IPS-18c (cell line): ENCODE data around the gene DENND11.

Source experiments
- H3K4me3 ChIP-seq: 2 replicates; pipeline ENCODE4 v1.7.0; 2013; ENCODE audit warnings: low read depth, mild to moderate bottlenecking, low read length, moderate library complexity; ENCODE audit not compliant: insufficient read depth
- H3K9me3 ChIP-seq: one replicate; pipeline ENCODE4 v1.6.1; 2013; ENCODE audit warnings: mild to moderate bottlenecking, low read length, moderate library complexity; ENCODE audit not compliant: control insufficient read depth, insufficient read depth

The DENND11 gene

DNA sequence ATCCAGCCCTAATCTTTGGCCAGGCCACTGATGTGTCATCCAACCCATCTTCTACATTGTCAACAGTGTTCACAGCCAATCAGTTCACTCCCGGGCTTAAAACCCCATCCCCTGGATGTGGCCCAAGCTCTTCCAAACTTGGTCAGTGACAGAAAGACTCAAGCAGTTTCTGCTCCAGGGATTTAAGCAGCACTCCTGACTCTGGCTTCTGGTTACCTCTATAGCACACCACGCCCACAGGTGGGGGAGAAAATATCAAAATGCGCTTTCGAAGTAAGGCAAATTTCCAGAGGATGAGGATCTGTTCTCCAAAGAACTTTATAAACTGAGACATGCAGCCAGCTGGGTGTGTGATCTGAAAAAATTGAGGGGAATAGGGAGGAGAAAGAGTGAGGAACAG is 35.9 kb downstream of the DENND11 start:
- H3K4me3 ChIP-seq = no peak overlapping the region
- H3K9me3 ChIP-seq = no peaks in the 10 kb centered on the region

DNA sequence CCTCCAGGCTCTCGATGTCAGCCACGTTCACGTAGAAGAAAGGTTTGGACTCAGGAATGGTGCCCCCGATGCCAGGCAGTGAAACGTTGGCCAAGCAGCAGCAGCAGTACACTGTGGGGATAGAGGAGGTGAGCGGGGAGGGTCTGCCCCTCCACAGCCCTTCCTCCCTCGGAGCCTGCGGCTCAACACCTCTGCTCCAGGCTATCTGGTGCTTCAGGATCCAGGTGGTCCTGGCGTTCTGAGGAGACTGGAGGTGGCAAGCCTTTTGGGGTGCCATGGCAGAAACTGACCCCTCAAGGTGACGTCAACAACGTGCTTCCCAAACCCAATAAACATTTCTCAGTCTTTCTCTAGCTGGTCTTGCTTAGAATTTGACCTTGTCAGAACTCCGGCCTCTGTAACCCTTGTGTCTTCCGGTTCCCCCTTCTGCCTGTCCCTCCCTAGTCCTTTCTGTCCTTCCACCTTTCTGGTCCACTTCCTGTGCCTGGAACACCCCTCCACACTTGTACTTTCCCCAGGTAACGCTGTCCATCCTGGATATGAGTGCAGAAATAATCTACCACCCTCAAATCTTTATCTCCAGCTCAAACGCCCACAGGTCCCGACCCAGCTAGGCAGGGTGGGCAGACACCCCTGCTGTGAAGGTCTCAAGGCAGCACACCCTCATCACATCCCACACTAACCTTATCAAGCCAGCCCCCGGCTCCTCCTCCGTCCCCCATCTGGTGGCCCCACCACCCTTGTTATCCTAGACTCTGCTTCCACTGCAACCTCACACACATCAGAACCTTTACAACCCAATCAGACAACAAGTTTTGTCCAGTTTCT is 36.5 kb downstream of the DENND11 start:
- Histone ChIP-seq H3K4me3 (no peak overlapping the region), H3K9me3 (no peaks in the 10 kb centered on the region)

DNA sequence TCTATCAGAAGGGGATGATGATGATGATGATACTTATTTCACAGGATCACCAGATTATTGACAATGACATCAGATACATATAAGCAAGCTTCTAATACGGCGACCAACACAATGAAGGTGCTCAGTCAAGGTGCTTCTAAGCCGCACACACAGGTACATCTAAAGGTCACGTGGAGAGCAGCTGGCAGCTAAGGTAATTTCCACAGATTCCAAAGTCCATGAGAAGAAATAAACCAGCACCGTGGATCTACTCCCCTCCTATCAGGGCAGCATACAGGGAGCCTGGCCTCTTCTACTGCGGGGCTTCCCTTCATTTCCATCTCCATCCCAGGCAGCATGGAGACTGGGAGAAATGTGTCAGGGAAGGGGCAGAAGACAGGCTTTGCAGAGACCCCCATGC is 37.5 kb downstream of the DENND11 start:
- H3K9me3 ChIP-seq = no peaks in the 10 kb centered on the region
- no peak overlapping the region for H3K4me3 ChIP-seq

DNA sequence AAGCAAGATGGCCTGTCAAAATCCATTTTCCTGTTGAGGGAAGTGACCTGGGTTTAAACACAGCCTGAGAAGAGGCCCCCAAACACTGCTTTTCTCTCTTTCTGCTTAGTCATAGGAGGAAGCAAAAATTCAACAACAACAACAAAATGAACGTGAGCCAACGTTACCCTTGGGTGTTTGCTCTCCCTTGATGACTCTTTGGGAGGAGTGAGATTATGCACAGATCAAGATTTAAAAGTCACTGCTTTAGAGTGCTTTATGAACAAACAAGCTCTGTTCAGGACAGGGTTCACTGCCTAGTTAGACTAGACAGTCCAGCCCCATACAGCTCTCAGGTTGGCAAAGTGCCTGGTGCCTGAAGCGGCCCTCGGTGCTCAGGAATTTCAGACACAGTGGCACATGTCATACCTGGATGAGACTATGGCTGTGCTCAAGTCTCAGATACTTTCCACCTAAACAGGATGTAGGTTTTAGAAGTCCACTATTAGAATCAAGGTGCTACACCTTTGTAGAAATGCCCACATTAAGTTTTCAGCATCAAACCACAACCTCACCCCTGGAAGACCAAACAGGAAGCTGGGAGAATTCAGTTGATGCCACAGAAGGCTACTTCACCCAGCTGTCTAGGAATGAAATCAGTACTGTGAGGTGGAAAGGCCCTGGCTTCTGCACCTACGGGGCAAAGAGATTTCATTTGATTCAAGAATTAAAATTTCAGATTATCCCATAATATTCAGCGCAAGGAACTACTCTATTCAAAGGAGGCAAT is 38.7 kb downstream of the DENND11 start:
- Histone ChIP-seq H3K4me3 (no peak overlapping the region), H3K9me3 (no peaks in the 10 kb centered on the region)

DNA sequence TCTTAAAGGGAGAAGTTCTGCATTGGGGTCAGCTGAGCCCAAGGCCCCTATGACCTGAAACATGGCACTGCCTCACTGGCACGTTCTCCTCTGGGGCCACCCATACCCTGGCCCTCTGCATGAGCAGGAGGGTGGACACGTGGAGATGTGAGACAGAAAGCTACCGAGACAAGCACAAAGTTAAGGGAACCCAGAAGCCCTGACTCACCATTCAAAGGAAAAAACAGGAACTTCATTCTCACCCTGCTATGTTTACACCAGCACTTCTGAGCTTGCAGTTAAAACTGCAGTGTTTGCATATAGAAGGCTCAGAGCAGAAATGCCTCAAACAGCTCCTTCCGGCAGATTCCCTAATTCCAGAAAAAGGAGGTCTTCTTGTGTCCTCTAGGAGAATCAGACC is 41.7 kb downstream of the DENND11 start:
- Histone ChIP-seq H3K9me3 (no peaks in the 10 kb centered on the region), H3K4me3 (no peak overlapping the region)

DNA sequence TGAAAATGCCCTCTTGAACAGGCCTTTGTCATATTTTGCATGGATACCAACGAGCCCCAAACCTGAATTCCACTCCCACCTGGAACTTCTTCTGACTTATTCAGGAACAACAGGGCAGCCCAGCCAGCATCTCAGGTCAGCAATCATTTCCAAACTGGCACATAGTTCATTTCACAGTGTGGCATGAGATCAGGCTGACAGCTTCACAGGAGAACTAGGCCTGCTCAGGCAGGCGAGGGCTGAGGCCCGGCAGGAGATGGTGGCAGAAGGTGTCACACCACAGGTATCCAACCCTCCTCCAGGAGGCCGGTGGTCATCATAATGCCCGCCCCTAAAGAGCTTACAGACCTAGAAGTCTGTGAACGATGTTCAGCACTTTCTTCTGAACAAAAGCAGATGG is 42.5 kb downstream of the DENND11 start:
- Histone ChIP-seq H3K4me3 (no peak overlapping the region), H3K9me3 (no peaks in the 10 kb centered on the region)

DNA sequence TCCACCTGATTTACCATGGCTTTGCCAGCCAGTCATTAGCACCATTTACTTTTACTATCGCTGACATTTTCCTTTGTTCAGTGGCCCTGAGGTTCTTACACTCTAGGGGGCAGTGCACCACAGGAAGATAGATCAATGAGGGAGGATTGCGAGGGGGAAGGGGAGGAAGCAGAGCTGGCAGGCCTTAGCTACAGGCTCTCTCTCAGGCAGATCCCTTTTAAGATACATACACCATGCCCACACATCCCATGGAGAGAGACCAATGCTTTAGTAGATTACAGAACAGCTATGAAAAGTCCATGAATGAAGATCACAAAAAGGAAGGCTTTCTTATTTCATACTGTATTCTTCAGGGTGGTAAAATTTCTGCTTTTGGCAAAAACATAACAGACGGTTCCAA is 47.4 kb downstream of the DENND11 start:
- Histone ChIP-seq H3K4me3 (no peak overlapping the region), H3K9me3 (no peaks in the 10 kb centered on the region)

DNA sequence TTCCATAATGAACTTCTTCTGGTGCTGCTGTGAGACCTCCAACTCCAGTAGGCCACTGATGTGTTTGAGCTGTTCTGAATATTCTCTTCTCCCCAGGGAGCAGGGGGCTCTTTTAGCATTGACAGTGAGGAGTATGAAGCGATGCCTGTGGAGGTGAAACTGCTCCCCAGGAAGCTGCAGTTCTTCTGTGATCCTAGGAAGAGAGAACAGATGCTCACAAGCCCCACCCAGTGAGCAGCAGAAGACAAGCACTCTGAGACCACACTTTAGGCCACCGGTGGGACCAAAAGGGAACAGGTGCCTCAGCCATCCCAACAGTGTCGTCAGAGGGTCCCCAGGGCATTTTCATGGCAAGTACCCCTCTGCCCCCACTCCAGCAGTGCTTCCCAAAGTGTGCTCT is 49.3 kb downstream of the DENND11 start:
- Histone ChIP-seq H3K4me3 (no peak overlapping the region), H3K9me3 (no peaks in the 10 kb centered on the region)
